ENCODE measurements around the gene EXOC5.
"Not testable (repeated sequence)": the region's sequence is repeated elsewhere in the genome, so short reads cannot be mapped to it uniquely, and the experiment has no call there.

The EXOC5 gene

GRCh38 chr14:57258221-57258620 lies 10.5 kb downstream of the EXOC5 start:
- DNase-seq, result not testable (repeated sequence)

- no peak for DNase-seq
Observed at GRCh38 chr14:57254884-57255283, 13.8 kb downstream of the EXOC5 start.

- DNase-seq, result no peak
Observed at GRCh38 chr14:57246933-57247657, 21.6 kb downstream of the EXOC5 start.

- no peak for DNase-seq
Observed at GRCh38 chr14:57245941-57246340, 22.8 kb downstream of the EXOC5 start.

GRCh38 chr14:57244106-57244505 lies 24.6 kb downstream of the EXOC5 start:
- no peak for DNase-seq

- no peak for DNase-seq
Observed at GRCh38 chr14:57243320-57243719, 25.4 kb downstream of the EXOC5 start.

GRCh38 chr14:57240115-57240514 lies 28.6 kb downstream of the EXOC5 start:
- DNase-seq, result not testable (repeated sequence)

GRCh38 chr14:57232006-57232405 lies 36.7 kb downstream of the EXOC5 start:
- DNase-seq, result no peak

- DNase-seq, result not testable (repeated sequence)
Observed at GRCh38 chr14:57228320-57228719, 40.4 kb downstream of the EXOC5 start.

GRCh38 chr14:57227083-57227482 lies 41.6 kb downstream of the EXOC5 start:
- no peak for DNase-seq

GRCh38 chr14:57221931-57222330 lies 46.8 kb downstream of the EXOC5 start:
- no peak for DNase-seq

- DNase-seq, result no peak
Observed at GRCh38 chr14:57212919-57213318, 55.8 kb downstream of the EXOC5 start.

GRCh38 chr14:57209561-57209960 lies 59.1 kb downstream of the EXOC5 start:
- no peak for DNase-seq

- no peak for DNase-seq
Observed at GRCh38 chr14:57205938-57206337, 62.8 kb downstream of the EXOC5 start.

GRCh38 chr14:57202672-57203071 lies 66.0 kb downstream of the EXOC5 start:
- DNase-seq, result not testable (repeated sequence)

- no peak for DNase-seq
Observed at GRCh38 chr14:57199921-57200320, 68.8 kb downstream of the EXOC5 start.

GRCh38 chr14:57189070-57189469 lies 79.6 kb downstream of the EXOC5 start:
- DNase-seq, result no peak

GRCh38 chr14:57182760-57183503 lies 85.8 kb downstream of the EXOC5 start:
- DNase-seq, result no peak

GRCh38 chr14:57179273-57179672 lies 89.4 kb downstream of the EXOC5 start:
- DNase-seq, result no peak

- DNase-seq, result no peak
Observed at GRCh38 chr14:57174466-57174865, 94.2 kb downstream of the EXOC5 start.

GRCh38 chr14:57171903-57172302 lies 96.8 kb downstream of the EXOC5 start:
- DNase-seq, result no peak

- DNase-seq, result no peak
Observed at GRCh38 chr14:57171363-57171762, 97.3 kb downstream of the EXOC5 start.

- DNase-seq, result no peak
Observed at GRCh38 chr14:57169901-57170300, 98.8 kb downstream of the EXOC5 start.

GRCh38 chr14:57168138-57168679 lies 100.5 kb downstream of the EXOC5 start:
- no peak for DNase-seq

Data from activated gamma-delta T cell treated with Interleukin-2 at 50 U/mL for 16 hours (primary cell).